OCI-LY3 (cell line): Measurements from ENCODE around the gene GPR146.

Source experiments
- CTCF ChIP-seq: fragments of 200-600, 300-600 bp; sonication (generic); IDR thresholded peaks from 2 replicates; pipeline ENCODE4 v1.5.1; 2014; ENCODE audit warnings: antibody characterized with exemption, low read length, low read depth
- EZH2phosphoT487 ChIP-seq: fragments of 200-600 bp; shearing (Covaris generic); IDR thresholded peaks from 2 replicates; pipeline ENCODE4 v1.6.1; 2018; ENCODE audit warnings: antibody characterized with exemption, mixed run types, low read depth

GRCh38 chr7:1028044-1028770, 16.1 kb upstream of the GPR146 start:
- TF ChIP-seq CTCF = no peak
- TF ChIP-seq EZH2phosphoT487 = no peak
